Activated naive CD4-positive, alpha-beta T cell treated with anti-CD3 and anti-CD28 coated beads, Interleukin-2, amount 10 ng/mL, durations not matched to agents 7 days and 5 days (primary cell): ENCODE results near the gene C1orf232.

Experiments
- CTCF ChIA-PET: fragments of 350-600 bp; sonication (Branson Sonifier 250); formaldehyde crosslinking; loops from one replicate; lab custom pipeline; 2021; ENCODE audit warnings: antibody characterized with exemption; lab: Charles Lee
- DNase-seq: peaks from one replicate; pipeline ENCODE4 v3.0.0-alpha.2; 2020
- H3K27ac Mint-ChIP-seq: one replicate; pipeline ENCODE4 v1.8.0; 2021; ENCODE audit warnings: mild to moderate bottlenecking, moderate library complexity, mixed read lengths
- H3K27me3 Mint-ChIP-seq: one replicate; pipeline ENCODE4 v1.8.0; 2021; ENCODE audit warnings: mild to moderate bottlenecking, mixed read lengths
- H3K36me3 Mint-ChIP-seq: one replicate; pipeline ENCODE4 v1.8.0; 2021; ENCODE audit warnings: mixed read lengths
- H3K4me1 Mint-ChIP-seq: one replicate; pipeline ENCODE4 v1.8.0; 2021; ENCODE audit warnings: mixed read lengths
- H3K4me3 Mint-ChIP-seq: one replicate; pipeline ENCODE4 v1.8.0; 2021; ENCODE audit warnings: mild to moderate bottlenecking, moderate library complexity, mixed read lengths
- H3K9me3 Mint-ChIP-seq: one replicate; pipeline ENCODE4 v1.8.0; 2021; ENCODE audit warnings: mixed read lengths

Gene C1orf232

GRCh38 chr1:26158908-26159742, 9.6 kb downstream of the C1orf232 start, which contains the start of gene FAM110D:
TSS of gene FAM110D (plus strand) at chr1:26159079. CDS start at chr1:26161292, 2,213 bp downstream.
- H3K4me1 Mint-ChIP-seq = peaks cover 13% of the 10 kb centered on the region
- H3K27ac Mint-ChIP-seq = no peak within 1 kb of the TSS
- no peak within 1 kb of the TSS for H3K4me3 Mint-ChIP-seq
- no peaks in the 10 kb centered on the region for H3K36me3 Mint-ChIP-seq
- CTCF ChIA-PET = interaction anchor here (5.9 kb wide), 1 partner anchor 15 kb away, joined by 47 read pairs; no protein-coding TSS in a partner anchor
- H3K27me3 Mint-ChIP-seq = peaks cover 93% of the 10 kb centered on the region
- DNase-seq = no peak
- no peaks in the 10 kb centered on the region for H3K9me3 Mint-ChIP-seq

GRCh38 chr1:26158271-26158907, 10.4 kb downstream of the C1orf232 start:
- Mint-ChIP-seq H3K27me3 (peaks cover 92% of the 10 kb centered on the region), H3K36me3 (no peaks in the 10 kb centered on the region), H3K4me3 (no peak overlapping the region), H3K4me1 (peaks cover 8% of the 10 kb centered on the region), H3K9me3 (no peaks in the 10 kb centered on the region), H3K27ac (no peak overlapping the region)
- CTCF ChIA-PET = interaction anchor here (5.9 kb wide), 1 partner anchor 15 kb away, joined by 47 read pairs; no protein-coding TSS in a partner anchor
- DNase-seq = no peak

DNA sequence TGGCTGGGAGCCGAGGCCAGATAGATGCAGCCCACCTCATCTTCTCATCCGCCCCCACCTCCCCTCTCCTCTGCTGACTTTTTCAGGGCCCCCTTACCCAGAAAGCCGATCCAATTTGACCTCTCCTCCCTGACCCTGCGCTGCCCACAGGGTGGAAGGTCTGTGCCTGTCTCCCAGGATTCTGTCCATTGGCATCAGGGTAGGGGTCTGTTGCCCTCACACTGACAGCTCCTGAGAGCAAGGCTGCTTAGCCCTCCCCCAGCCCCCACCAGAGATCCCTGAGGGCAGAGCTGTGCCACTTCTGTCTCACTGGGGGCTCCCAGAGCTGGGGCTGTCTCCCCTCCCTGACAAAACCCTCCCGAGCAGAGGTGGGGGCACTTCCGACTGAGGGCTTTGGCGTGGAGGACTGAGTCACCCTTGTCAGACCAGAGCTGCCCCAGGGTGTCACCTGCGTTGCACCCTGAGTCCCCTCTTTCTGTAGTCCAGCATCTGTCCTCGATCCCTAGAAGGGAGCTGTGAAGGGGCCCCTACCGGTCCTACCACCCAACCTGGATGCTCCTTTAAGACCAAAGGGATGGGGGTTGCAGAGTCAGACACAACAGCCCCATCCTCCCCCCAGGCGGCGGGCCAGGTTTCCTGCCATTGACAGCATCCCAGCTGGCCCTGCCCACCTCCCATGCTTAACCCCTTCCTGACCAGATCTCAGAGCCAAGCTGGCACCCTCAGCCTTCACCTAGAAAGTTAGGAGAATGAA, 12.3 kb downstream of the C1orf232 start:
- peaks cover 81% of the 10 kb centered on the region for H3K27me3 Mint-ChIP-seq
- no peak overlapping the region for H3K4me3 Mint-ChIP-seq
- no peak overlapping the region for H3K27ac Mint-ChIP-seq
- DNase-seq = peak; percentile 54
- no peaks in the 10 kb centered on the region for H3K9me3 Mint-ChIP-seq
- peaks cover 4% of the 10 kb centered on the region for H3K4me1 Mint-ChIP-seq
- H3K36me3 Mint-ChIP-seq = no peaks in the 10 kb centered on the region
- CTCF ChIA-PET = interaction anchor here (1.4 to 5.9 kb wide), 5 partner anchors 9 to 77 kb away, joined by 4 to 47 read pairs (median 6); partner anchors contain the start of gene CEP85

- Mint-ChIP-seq H3K36me3 (no peaks in the 10 kb centered on the region), H3K27ac (no peak overlapping the region), H3K4me1 (peaks cover 4% of the 10 kb centered on the region), H3K4me3 (no peak overlapping the region), H3K27me3 (peaks cover 77% of the 10 kb centered on the region), H3K9me3 (no peaks in the 10 kb centered on the region)
- CTCF ChIA-PET = interaction anchor here (0.8 to 5.9 kb wide), 7 partner anchors 10 to 78 kb away, joined by 3 to 47 read pairs (median 6); partner anchors contain the start of genes CEP85 and ZNF593
- DNase-seq = no peak
These were observed 13.1 kb downstream of the C1orf232 start for GRCh38 chr1:26155370-26156284.

DNA sequence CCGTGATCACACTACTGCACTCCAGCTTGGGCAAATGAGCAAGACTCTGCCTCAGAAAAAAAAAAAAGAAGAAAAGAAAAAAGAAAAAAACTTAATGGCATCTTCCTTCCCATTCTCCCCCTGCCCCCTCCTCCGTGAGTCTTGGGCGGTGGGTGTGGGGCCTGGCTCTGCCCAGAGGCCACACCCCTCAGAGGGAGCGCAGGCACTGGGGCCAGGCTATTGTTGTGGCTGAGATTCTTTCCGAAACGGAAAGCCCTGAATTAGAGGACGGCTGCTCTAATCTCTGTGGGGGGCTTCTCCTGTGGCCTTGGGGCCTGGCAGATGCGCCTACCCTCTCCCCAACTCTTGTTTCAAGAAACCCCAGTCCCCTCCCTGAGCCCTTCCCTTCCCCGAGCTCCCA, 14.0 kb downstream of the C1orf232 start:
- Mint-ChIP-seq H3K4me1 (peaks cover 4% of the 10 kb centered on the region), H3K36me3 (no peaks in the 10 kb centered on the region), H3K4me3 (no peak overlapping the region), H3K9me3 (no peaks in the 10 kb centered on the region), H3K27me3 (peaks cover 72% of the 10 kb centered on the region), H3K27ac (no peak overlapping the region)
- DNase-seq = no peak
- CTCF ChIA-PET = interaction anchor here (1.0 to 5.9 kb wide), 3 partner anchors 11 to 52 kb away, joined by 3 to 47 read pairs (median 13); partner anchors contain the start of gene ZNF593

GRCh38 chr1:26153966-26154532, 14.7 kb downstream of the C1orf232 start:
- DNase-seq = no peak
- no peak overlapping the region for H3K4me3 Mint-ChIP-seq
- CTCF ChIA-PET = interaction anchor here (5.9 kb wide), 1 partner anchor 10 kb away, joined by 47 read pairs; no protein-coding TSS in a partner anchor
- no peaks in the 10 kb centered on the region for H3K36me3 Mint-ChIP-seq
- peaks cover 71% of the 10 kb centered on the region for H3K27me3 Mint-ChIP-seq
- H3K9me3 Mint-ChIP-seq = no peaks in the 10 kb centered on the region
- H3K27ac Mint-ChIP-seq = no peak overlapping the region
- H3K4me1 Mint-ChIP-seq = peaks cover 4% of the 10 kb centered on the region

DNA sequence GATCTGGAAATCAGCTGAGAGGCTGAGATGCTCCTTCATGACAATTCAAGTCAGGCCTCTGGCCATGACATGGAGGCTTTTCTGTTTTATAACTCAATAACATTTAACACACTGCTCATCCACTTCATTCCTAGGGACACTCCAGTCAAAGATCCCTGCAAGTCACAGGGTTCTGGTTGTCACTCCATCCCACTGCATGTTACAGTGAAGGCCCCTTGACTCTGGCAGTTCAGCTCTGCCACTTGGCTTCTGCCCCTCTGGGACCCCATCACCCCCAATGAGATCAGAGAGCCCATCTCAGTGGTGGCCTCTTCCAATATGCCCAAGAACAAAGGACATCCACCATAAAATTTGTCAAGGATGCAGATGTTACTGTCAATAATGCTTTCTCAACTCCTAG, 19.9 kb downstream of the C1orf232 start:
- H3K4me1 Mint-ChIP-seq = peaks cover 7% of the 10 kb centered on the region
- no peak overlapping the region for H3K27ac Mint-ChIP-seq
- H3K4me3 Mint-ChIP-seq = no peak overlapping the region
- CTCF ChIA-PET = interaction anchor here (7.7 kb wide), 1 partner anchor 46 kb away, joined by 212 read pairs; no protein-coding TSS in a partner anchor
- H3K36me3 Mint-ChIP-seq = no peaks in the 10 kb centered on the region
- no peaks in the 10 kb centered on the region for H3K9me3 Mint-ChIP-seq
- no peak for DNase-seq
- H3K27me3 Mint-ChIP-seq = peaks cover 57% of the 10 kb centered on the region

DNA sequence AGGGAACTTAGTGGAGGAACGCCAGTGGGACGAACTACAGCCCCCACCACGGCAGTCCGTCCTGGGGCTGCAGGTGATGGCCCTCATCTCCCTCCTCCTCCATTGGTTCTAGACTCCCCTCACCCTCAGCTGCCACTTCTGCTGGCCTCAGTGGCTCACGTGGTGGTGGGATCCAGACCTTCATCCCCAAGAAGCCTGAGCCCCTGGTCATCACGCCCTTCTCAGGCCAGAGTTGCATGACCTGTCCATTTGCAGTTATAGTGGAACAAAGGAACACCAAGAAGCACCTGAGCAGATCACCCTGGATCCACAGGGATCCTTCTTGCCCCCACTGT, 22.8 kb downstream of the C1orf232 start:
- H3K27ac Mint-ChIP-seq = no peak overlapping the region
- H3K36me3 Mint-ChIP-seq = no peaks in the 10 kb centered on the region
- no peaks in the 10 kb centered on the region for H3K9me3 Mint-ChIP-seq
- DNase-seq = no peak
- peaks cover 40% of the 10 kb centered on the region for H3K27me3 Mint-ChIP-seq
- H3K4me1 Mint-ChIP-seq = peaks cover 7% of the 10 kb centered on the region
- H3K4me3 Mint-ChIP-seq = no peak overlapping the region
- CTCF ChIA-PET = interaction anchor here (0.8 to 7.7 kb wide), 17 partner anchors 10 to 271 kb away, joined by 3 to 212 read pairs (median 7); partner anchors contain the start of gene PDIK1L

- H3K4me1 Mint-ChIP-seq = peaks cover 7% of the 10 kb centered on the region
- peaks cover 40% of the 10 kb centered on the region for H3K27me3 Mint-ChIP-seq
- H3K36me3 Mint-ChIP-seq = no peaks in the 10 kb centered on the region
- CTCF ChIA-PET = interaction anchor here (0.6 to 7.7 kb wide), 32 partner anchors 11 to 272 kb away, joined by 3 to 212 read pairs (median 6); partner anchors contain the start of genes CEP85, PAFAH2, PDIK1L and ZNF593OS
- no peaks in the 10 kb centered on the region for H3K9me3 Mint-ChIP-seq
- DNase-seq = peak; percentile 85
- no peak overlapping the region for H3K27ac Mint-ChIP-seq
- no peak overlapping the region for H3K4me3 Mint-ChIP-seq
These were observed 23.5 kb downstream of the C1orf232 start for GRCh38 chr1:26145041-26145959.

GRCh38 chr1:26142159-26142558, 26.6 kb downstream of the C1orf232 start:
- H3K27me3 Mint-ChIP-seq = peaks cover 13% of the 10 kb centered on the region
- no peaks in the 10 kb centered on the region for H3K9me3 Mint-ChIP-seq
- H3K27ac Mint-ChIP-seq = no peak overlapping the region
- no peak overlapping the region for H3K4me3 Mint-ChIP-seq
- no peaks in the 10 kb centered on the region for H3K36me3 Mint-ChIP-seq
- CTCF ChIA-PET = interaction anchor here (1.4 to 7.7 kb wide), 6 partner anchors 14 to 92 kb away, joined by 3 to 212 read pairs (median 26); partner anchors contain the start of gene CEP85
- H3K4me1 Mint-ChIP-seq = peaks cover 23% of the 10 kb centered on the region
- DNase-seq = no peak

DNA sequence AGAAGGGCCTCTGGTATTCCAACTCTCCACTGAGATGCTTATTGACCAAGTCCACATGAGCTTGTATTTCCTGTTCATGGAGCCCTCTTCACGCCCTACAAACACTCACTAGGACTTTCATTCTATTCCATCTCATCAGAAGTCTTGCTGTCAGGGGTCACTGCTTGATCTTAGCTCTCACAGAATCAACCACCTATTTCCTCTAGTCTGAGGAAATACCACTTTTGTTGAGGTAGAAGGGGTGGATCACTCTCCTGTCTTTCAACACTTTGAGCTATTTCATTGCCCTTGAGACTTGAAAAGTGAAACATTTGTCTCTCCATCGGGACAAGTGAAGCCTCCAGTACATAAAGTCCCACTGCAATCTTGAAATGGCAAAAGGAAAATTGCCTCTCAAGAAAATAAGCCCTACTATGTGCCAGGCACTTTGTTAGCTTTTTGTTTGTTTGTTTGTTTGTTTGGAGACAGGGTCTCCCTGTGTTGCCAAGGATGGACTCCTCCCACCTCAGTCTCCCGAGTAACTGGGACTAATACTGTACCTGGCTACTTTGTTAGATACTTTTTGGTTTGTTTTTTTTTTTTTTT, 29.7 kb downstream of the C1orf232 start:
- Mint-ChIP-seq H3K27ac (peak overlapping the region; percentile 42), H3K27me3 (no peaks in the 10 kb centered on the region), H3K4me3 (peak overlapping the region; percentile 3), H3K4me1 (peaks cover 16% of the 10 kb centered on the region), H3K36me3 (no peaks in the 10 kb centered on the region), H3K9me3 (no peaks in the 10 kb centered on the region)
- no peak for DNase-seq
- CTCF ChIA-PET = interaction anchor here (1.0 to 1.6 kb wide), 7 partner anchors 10 to 34 kb away, joined by 3 to 7 read pairs (median 4); no protein-coding TSS in a partner anchor
